Measurements from ENCODE around the gene EFHD1.
"Not testable (repeated sequence)": the region's sequence is repeated elsewhere in the genome, so short reads cannot be mapped to it uniquely, and the experiment has no call there.

Gene EFHD1

GRCh38 chr2:232696609-232697058 is 63.2 kb downstream of the EFHD1 start:
- DNase-seq (ENCODE audit: low spot score): no peak

GRCh38 chr2:232697059-232697806 is 63.8 kb downstream of the EFHD1 start, which contains the start of gene GIGYF2:
TSS of gene GIGYF2 (plus strand) at chr2:232697331. CDS start at chr2:232735198, 37,867 bp downstream.
- peak; percentile 99 for DNase-seq (ENCODE audit: low spot score)

GRCh38 chr2:232697807-232698110 is 64.4 kb downstream of the EFHD1 start:
- no peak for DNase-seq (ENCODE audit: low spot score)

- DNase-seq (ENCODE audit: low spot score): no peak
Measured at GRCh38 chr2:232698556-232699091, 65.2 kb downstream of the EFHD1 start.

GRCh38 chr2:232699110-232699509 is 65.7 kb downstream of the EFHD1 start:
- no peak for DNase-seq (ENCODE audit: low spot score)

- DNase-seq (ENCODE audit: low spot score): no peak
Measured at GRCh38 chr2:232700154-232700553, 66.8 kb downstream of the EFHD1 start.

- no peak for DNase-seq (ENCODE audit: low spot score)
Measured at GRCh38 chr2:232707076-232707475, 73.7 kb downstream of the EFHD1 start.

GRCh38 chr2:232713505-232713904 is 80.1 kb downstream of the EFHD1 start:
- no peak for DNase-seq (ENCODE audit: low spot score)

GRCh38 chr2:232714969-232715368 is 81.6 kb downstream of the EFHD1 start:
- DNase-seq (ENCODE audit: low spot score): no peak

- DNase-seq (ENCODE audit: low spot score): not testable (repeated sequence)
Measured at GRCh38 chr2:232720056-232720455, 86.7 kb downstream of the EFHD1 start.

GRCh38 chr2:232721261-232721660 is 87.9 kb downstream of the EFHD1 start:
- no peak for DNase-seq (ENCODE audit: low spot score)

- no peak for DNase-seq (ENCODE audit: low spot score)
Measured at GRCh38 chr2:232721882-232722281, 88.5 kb downstream of the EFHD1 start.

- DNase-seq (ENCODE audit: low spot score): no peak
Measured at GRCh38 chr2:232723027-232723426, 89.6 kb downstream of the EFHD1 start.

GRCh38 chr2:232728785-232729184 is 95.4 kb downstream of the EFHD1 start:
- no peak for DNase-seq (ENCODE audit: low spot score)

- DNase-seq (ENCODE audit: low spot score): peak; percentile 15
Measured at GRCh38 chr2:232731470-232731869, 98.1 kb downstream of the EFHD1 start.
